Skin of body (tissue), 2 donors: ENCODE results near the gene IL34. TPM values are rescaled to one million over a fixed set of nuclear protein-coding genes. Genes with fewer than 3 reads are reported as not detected.
A peak's percentile ranks its signal among the peaks of the same experiment; 100 is the strongest.

Experiments used
- DNase-seq: peaks from one replicate; lab custom pipeline; 2025; lab: John Stamatoyannopoulos, UW
- total RNA-seq: library from RNA; depleted of rRNA; stranded (reverse); fragments of >200 nt; gene quantifications from one replicate; pipeline ENCODE4 v1.2.3, GENCODE V29; 2014

IL34 gene
- total RNA-seq, 1 donor from 2014 or later: 10.2 TPM

DNA sequence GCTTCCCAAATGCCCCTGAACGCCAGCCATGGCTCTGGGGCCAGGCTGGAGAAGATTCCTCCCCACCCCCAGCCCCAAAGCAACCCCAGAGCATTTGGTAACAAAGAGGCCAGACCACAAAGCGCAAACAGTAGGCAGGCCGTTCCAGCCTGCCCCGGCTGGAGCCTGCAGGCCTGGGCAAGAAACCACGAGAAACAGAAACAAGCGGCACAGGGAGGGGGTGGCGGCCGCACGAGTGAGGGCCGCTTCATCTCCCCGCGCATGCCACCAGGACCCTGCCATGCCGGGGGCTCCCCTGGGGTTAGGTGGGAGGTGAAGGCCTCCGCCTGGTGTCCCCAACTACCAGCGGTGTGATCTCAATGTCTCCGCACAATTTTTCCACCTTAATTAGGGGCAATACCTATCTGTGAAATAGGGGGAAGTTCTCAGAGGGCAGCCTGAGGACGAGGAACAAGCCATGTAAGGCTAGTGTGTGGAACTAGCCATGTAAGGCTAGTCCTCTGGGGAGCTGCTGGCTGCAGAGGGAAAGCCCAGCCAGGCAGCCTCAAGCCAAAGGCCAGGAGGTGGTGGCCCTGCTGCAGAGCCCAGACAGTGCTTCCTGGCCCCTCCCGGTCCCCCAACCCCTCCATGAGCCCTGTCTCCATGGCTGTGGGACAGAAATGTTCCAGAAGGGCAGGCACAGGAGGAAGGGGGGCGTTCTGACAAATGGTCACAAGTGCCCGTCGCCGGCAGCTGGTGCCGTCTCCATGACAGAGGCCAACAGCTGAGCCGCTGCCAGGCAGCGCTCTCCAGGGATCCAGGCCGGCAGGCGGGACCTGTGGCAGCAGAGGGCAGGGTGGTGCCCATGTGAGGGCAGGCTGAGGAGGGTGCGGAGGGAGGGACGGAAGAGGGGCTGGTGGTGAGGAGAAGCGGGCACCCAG is 54.0 kb downstream of the IL34 start:
- DNase-seq: no peak

DNA sequence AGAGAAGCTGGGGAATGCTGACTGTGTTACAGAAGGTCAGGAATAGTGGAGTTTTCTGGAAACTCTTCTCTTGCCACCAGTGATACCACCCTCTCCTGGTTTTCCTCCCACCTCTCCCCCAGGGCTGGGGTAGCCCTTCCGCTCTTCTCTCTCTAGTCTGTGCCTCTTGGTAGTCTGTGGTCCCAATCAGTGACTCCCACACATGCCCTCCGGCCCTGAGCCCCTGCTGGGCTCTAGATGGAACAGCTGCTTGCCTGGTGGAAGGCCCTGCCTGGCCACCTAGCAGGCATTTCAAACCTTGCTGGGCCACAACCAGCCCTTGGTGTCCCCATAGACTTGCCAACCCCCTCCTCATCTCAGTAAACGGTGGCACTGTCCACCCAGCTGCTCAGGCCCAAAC is 54.7 kb downstream of the IL34 start:
- no peak for DNase-seq

- DNase-seq: no peak
Measured at GRCh38 chr16:70701596-70701995, 55.2 kb downstream of the IL34 start.

GRCh38 chr16:70701998-70702397 is 55.6 kb downstream of the IL34 start:
- DNase-seq: no peak

GRCh38 chr16:70702624-70703023 is 56.3 kb downstream of the IL34 start:
- DNase-seq: no peak

DNA sequence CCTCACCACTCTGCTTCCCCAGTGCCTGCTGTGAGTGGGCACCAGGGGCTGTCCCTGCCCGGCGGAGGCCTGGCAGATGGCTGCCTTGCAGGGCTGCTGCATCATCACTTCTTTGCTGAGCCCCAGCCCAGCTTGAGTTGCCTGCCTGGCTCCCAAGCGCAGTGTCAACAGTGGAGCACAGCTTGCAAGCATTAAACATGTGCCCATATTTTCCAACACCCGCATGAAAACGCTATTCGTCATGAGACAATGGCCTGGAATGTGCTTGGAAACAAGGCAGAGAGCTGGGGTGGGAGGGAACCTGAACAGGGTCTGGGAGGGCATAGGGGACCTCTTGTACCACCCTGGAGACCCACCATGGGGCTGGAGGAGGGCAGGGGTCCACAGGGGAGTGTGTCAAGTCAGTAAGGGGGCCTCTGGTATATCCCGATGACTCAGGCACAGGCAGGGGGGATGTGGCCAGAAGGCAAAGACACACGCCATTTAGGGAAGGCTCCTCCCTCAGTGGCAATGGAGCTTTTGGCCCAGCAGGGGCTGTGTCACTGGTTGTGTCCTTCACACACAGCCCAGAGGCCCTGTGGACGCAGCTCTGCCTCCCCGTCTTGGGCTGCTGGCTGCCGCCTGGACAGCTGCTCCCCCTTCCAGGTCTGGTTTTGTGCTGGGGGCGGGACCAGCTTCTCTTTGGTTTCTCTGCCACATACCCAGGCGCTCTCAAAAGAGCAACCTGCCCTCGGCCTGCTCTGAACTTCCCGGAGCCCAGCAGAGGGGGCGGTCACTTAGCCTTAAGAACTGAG is 56.9 kb downstream of the IL34 start:
- DNase-seq: peak; percentile 95

- DNase-seq: no peak
Measured at GRCh38 chr16:70703835-70704381, 57.5 kb downstream of the IL34 start.

DNA sequence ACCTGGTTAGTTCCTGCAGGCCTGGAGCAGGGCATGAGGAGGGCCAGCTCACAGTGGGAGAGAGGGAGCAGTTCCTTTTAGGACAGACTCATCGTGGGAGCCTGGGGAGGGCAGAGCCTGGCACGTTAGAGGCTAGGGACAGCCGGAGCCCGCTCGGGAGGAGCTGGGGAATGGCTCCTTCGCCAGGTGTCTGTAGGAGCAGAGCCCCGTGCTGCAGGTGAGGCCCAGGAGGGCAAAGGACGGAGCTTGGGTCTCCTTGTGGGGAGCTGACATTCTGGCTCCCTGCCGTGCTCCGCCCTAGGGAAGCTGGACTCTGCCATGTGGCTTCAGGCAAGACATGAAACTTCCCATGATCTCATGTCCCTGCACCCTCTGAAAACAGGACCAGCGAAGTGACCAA is 58.2 kb downstream of the IL34 start:
- DNase-seq: no peak

DNA sequence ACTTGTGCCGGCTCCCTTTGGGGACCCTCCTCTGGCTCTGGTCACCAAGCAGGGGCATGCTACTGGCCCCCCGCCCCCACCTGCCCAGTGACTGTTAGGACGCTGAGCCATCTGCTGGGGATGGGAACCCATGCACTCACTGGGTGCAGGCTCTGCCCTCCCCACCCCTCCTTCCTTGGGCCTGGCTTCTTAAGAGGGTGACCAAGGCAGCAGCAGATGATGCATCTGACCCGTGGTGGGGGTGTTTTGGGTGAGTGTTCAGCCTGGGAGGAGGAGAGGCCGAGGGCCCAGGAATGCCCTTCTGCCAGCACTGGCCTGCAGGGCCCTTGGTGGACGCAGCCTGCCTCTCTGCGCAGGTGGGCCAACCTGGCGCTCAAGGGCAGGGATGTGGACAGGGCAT is 58.7 kb downstream of the IL34 start:
- no peak for DNase-seq

DNA sequence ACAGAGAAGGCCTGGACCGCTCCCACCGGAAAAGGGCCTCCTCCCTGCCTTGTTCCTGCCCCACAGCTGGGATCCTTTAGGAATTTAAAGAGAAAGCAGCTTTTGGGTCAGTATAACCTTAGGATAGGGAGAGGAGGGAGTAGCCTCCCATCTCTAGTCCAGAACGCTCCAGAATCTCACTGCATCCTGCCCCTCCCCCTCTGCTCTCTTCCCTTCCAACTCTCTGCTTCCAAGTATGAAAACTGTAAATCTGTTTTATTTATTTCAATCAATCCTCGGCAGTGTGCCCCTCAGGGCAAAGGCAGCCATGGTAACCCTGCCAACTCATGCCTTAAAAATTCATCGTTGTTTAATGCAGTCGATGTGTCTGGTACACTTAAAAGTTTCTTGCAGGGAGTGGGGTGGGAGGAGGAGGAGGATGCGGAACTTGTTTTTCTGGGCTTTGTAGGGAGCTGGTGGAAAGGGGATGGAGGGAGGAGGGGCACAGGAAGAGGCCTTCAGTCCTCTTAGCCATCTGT is 60.6 kb downstream of the IL34 start:
- peak; percentile 73 for DNase-seq

GRCh38 chr16:70708366-70709246 is 62.2 kb downstream of the IL34 start:
- DNase-seq: no peak

GRCh38 chr16:70709457-70709856 is 63.1 kb downstream of the IL34 start:
- no peak for DNase-seq

DNA sequence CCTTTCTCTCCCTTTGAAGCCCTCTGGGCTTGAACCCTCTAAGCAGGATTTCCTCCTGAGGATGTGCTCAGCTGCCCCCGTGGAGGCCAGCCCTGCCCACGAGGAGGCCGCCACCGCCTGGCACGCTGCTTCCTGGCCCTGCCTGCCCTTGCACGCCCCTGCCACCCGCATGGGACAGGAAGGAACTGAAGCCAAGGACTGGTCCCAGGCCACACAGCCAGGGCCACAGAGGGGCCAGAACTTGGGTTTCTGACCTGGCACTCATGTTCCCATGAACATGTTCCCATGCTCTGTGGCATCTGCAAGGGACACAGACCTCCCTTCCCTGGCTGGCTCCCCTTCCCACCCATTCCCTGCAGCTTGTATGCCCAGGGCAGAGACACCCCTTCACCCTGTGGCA is 63.6 kb downstream of the IL34 start:
- DNase-seq: no peak

Other genes starting within 250 kb of the IL34 start
- gene ST3GAL2, start 207.5 kb upstream of the IL34 start, total RNA-seq: 23.6 TPM
- gene FCSK, start 192.0 kb upstream of the IL34 start, total RNA-seq: 8.7 TPM
- gene COG4, start 123.0 kb upstream of the IL34 start, total RNA-seq: 28.7 TPM
- 85.2 TPM for gene SF3B3, start 122.7 kb upstream of the IL34 start, total RNA-seq
- gene MTSS2, start 39.5 kb downstream of the IL34 start, total RNA-seq: 30.2 TPM
- gene VAC14, start 154.6 kb downstream of the IL34 start, total RNA-seq: 12.7 TPM